Lower leg skin (tissue), 4 donors: ENCODE measurements around the gene FAM217B. TPM values are rescaled to one million over a fixed set of nuclear protein-coding genes. Genes with fewer than 3 reads are reported as not detected.

ENCODE experiments used
- DNase-seq, 2 donors: peaks; one replicate each; pipeline ENCODE4 v3.0.0-alpha.2; 2019; ENCODE audit warnings: low spot score in 2 of 2
- H3K4me3 ChIP-seq: fragments of 200-600 bp; sonication (generic); 2 replicates; pipeline ENCODE4 v1.5.1; 2017; ENCODE audit warnings: mild to moderate bottlenecking, low read depth; ENCODE audit not compliant: poor library complexity, severe bottlenecking
- CTCF ChIP-seq, 3 donors: fragments of 450-650 bp; IDR thresholded peaks; one replicate each; pipeline ENCODE4 v1.5.1; 2016; ENCODE audit warnings: antibody characterized with exemption in 3 of 3, mild to moderate bottlenecking in 3 of 3, moderate library complexity in 2 of 3
- POLR2A ChIP-seq, 2 donors: fragments of 450-650 bp; IDR thresholded peaks; one replicate each; pipeline ENCODE4 v1.6.1; 2016 to 2017; ENCODE audit warnings: antibody characterized with exemption in 2 of 2, mild to moderate bottlenecking in 1 of 2, moderate library complexity in 1 of 2
- WGBS, 2 donors: methylation state at CpG; one replicate each; pipeline ENCODE4 v1.1.5; 2018; 5-methylcytosine and 5-hydroxymethylcytosine counted together
- intact Hi-C: fragments of 100-400 bp; cut with DNase I; formaldehyde crosslinking; loops from one replicate; pipeline ENCODE4 v1.15.0; 2023; ENCODE audit warnings: low total_unique reads
- total RNA-seq, 4 donors: library from RNA; depleted of rRNA; stranded (reverse); fragments of >200 nt; gene quantifications; one replicate each; pipeline ENCODE4 v1.1.0, GENCODE V29; 2016

The FAM217B gene
- total RNA-seq, 4 donors from 2014 or later: 3.8 to 11.3 (median 5.9) TPM

- H3K4me3 ChIP-seq: no peak overlapping the region
- TF ChIP-seq POLR2A (IDR thresholded peaks at IDR 0.05) (no peak), CTCF (IDR thresholded peaks at IDR 0.05) (no peak)
- intact Hi-C loops: no loop called here
- no peak for DNase-seq
- 80 to 92% methylated on average over 2 of the region's 2 CpGs for WGBS, 2 donors
These were observed 57.7 kb downstream of the FAM217B start for GRCh38 chr20:59997896-59998295.

Other genes with a start within 250 kb of the FAM217B start
- 10 to 100 TPM in 1 of 4 donors, 1 to 10 TPM in 3; 1.9 to 12.9 (median 2.4) TPM for gene SYCP2, start 6.8 kb upstream of the FAM217B start, total RNA-seq
- gene PPP1R3D, start 84 bp upstream of the FAM217B start, total RNA-seq: 10 to 100 TPM; 14.5 to 20.0 (median 16.1) TPM
- gene CDH26, start 18.0 kb downstream of the FAM217B start, total RNA-seq: 10 to 100 TPM in 1 of 4 donors, 1 to 10 TPM in 3; 1.1 to 10.6 (median 1.8) TPM